Neural crest cell (in vitro differentiated cells): ENCODE results near the gene SEL1L2. TPM values are rescaled to one million over a fixed set of nuclear protein-coding genes. Genes with fewer than 3 reads are reported as not detected.

Experiments
- DNase-seq: peaks from one replicate; pipeline ENCODE4 v3.0.0; 2021; ENCODE audit warnings: low read depth, mixed read lengths, low spot score
- H3K27ac Mint-ChIP-seq: one replicate; pipeline ENCODE4 v1.8.0; 2021; ENCODE audit warnings: mild to moderate bottlenecking, mixed read lengths; ENCODE audit not compliant: unreplicated experiment
- H3K27me3 Mint-ChIP-seq: 2 replicates; pipeline ENCODE4 v1.8.0; 2021; ENCODE audit warnings: low read depth, mild to moderate bottlenecking, mixed read lengths
- H3K36me3 Mint-ChIP-seq: 2 replicates; pipeline ENCODE4 v1.8.0; 2021; ENCODE audit warnings: low read depth, mild to moderate bottlenecking, mixed read lengths
- H3K4me1 Mint-ChIP-seq: 2 replicates; pipeline ENCODE4 v1.8.0; 2021; ENCODE audit warnings: mixed read lengths
- H3K4me3 Mint-ChIP-seq: one replicate; pipeline ENCODE4 v1.8.0; 2021; ENCODE audit warnings: mild to moderate bottlenecking, mixed read lengths
- H3K9me3 Mint-ChIP-seq: 2 replicates; pipeline ENCODE4 v1.8.0; 2021; ENCODE audit warnings: mixed read lengths
- CTCF ChIP-seq: fragments of 200-600 bp; sonication (generic); conservative IDR thresholded peaks from 2 replicates; pipeline ENCODE4 v1.5.0; 2021; ENCODE audit warnings: antibody characterized with exemption, mild to moderate bottlenecking
- total RNA-seq: library from RNA; stranded (reverse); gene quantifications from 2 replicates; pipeline ENCODE4 v1.2.1, GENCODE V29; 2021

SEL1L2 gene
- total RNA-seq, 1 donor from 2014 or later: not detected

GRCh38 chr20:13838664-13839063, 151.8 kb downstream of the SEL1L2 start:
- Mint-ChIP-seq H3K4me3 (no peak overlapping the region), H3K36me3 (no peaks in the 10 kb centered on the region), H3K9me3 (no peaks in the 10 kb centered on the region), H3K27ac (no peak overlapping the region), H3K27me3 (peaks cover 3% of the 10 kb centered on the region), H3K4me1 (no peaks in the 10 kb centered on the region)
- DNase-seq: no peak
- TF ChIP-seq CTCF: no peak

GRCh38 chr20:13831476-13831875, 158.9 kb downstream of the SEL1L2 start:
- Mint-ChIP-seq H3K36me3 (no peaks in the 10 kb centered on the region), H3K4me3 (no peak overlapping the region), H3K27me3 (no peaks in the 10 kb centered on the region), H3K4me1 (no peaks in the 10 kb centered on the region), H3K27ac (no peak overlapping the region), H3K9me3 (peaks cover 3% of the 10 kb centered on the region)
- no peak for TF ChIP-seq CTCF
- DNase-seq: no peak

- no peaks in the 10 kb centered on the region for H3K36me3 Mint-ChIP-seq
- no peaks in the 10 kb centered on the region for H3K27me3 Mint-ChIP-seq
- no peak for DNase-seq
- no peak overlapping the region for H3K4me3 Mint-ChIP-seq
- no peaks in the 10 kb centered on the region for H3K4me1 Mint-ChIP-seq
- no peak overlapping the region for H3K27ac Mint-ChIP-seq
- TF ChIP-seq CTCF: no peak
- no peaks in the 10 kb centered on the region for H3K9me3 Mint-ChIP-seq
These were observed 164.9 kb downstream of the SEL1L2 start for GRCh38 chr20:13825465-13825864.

GRCh38 chr20:13824459-13824858, 166.0 kb downstream of the SEL1L2 start:
- no peak for DNase-seq
- H3K4me1 Mint-ChIP-seq: no peaks in the 10 kb centered on the region
- no peak for TF ChIP-seq CTCF
- no peaks in the 10 kb centered on the region for H3K9me3 Mint-ChIP-seq
- H3K27me3 Mint-ChIP-seq: no peaks in the 10 kb centered on the region
- H3K36me3 Mint-ChIP-seq: no peaks in the 10 kb centered on the region
- H3K27ac Mint-ChIP-seq: no peak overlapping the region
- no peak overlapping the region for H3K4me3 Mint-ChIP-seq

GRCh38 chr20:13822459-13822858, 168.0 kb downstream of the SEL1L2 start:
- no peaks in the 10 kb centered on the region for H3K27me3 Mint-ChIP-seq
- H3K36me3 Mint-ChIP-seq: no peaks in the 10 kb centered on the region
- no peaks in the 10 kb centered on the region for H3K4me1 Mint-ChIP-seq
- H3K9me3 Mint-ChIP-seq: no peaks in the 10 kb centered on the region
- no peak for TF ChIP-seq CTCF
- DNase-seq: no peak
- no peak overlapping the region for H3K27ac Mint-ChIP-seq
- H3K4me3 Mint-ChIP-seq: no peak overlapping the region

- no peaks in the 10 kb centered on the region for H3K27me3 Mint-ChIP-seq
- no peaks in the 10 kb centered on the region for H3K4me1 Mint-ChIP-seq
- no peaks in the 10 kb centered on the region for H3K36me3 Mint-ChIP-seq
- no peak overlapping the region for H3K4me3 Mint-ChIP-seq
- H3K9me3 Mint-ChIP-seq: no peaks in the 10 kb centered on the region
- TF ChIP-seq CTCF: no peak
- no peak overlapping the region for H3K27ac Mint-ChIP-seq
- no peak for DNase-seq
These were observed 168.5 kb downstream of the SEL1L2 start for GRCh38 chr20:13821876-13822275.
